Measurements from ENCODE around the gene ADCY3. TPM values are rescaled to one million over a fixed set of nuclear protein-coding genes. Genes with fewer than 3 reads are reported as not detected.
A peak's percentile ranks its signal among the peaks of the same experiment; 100 is the strongest.

ADCY3 gene
- 10 to 100 TPM; 14.8 to 48.3 (median 34.3) TPM for total RNA-seq

DNA sequence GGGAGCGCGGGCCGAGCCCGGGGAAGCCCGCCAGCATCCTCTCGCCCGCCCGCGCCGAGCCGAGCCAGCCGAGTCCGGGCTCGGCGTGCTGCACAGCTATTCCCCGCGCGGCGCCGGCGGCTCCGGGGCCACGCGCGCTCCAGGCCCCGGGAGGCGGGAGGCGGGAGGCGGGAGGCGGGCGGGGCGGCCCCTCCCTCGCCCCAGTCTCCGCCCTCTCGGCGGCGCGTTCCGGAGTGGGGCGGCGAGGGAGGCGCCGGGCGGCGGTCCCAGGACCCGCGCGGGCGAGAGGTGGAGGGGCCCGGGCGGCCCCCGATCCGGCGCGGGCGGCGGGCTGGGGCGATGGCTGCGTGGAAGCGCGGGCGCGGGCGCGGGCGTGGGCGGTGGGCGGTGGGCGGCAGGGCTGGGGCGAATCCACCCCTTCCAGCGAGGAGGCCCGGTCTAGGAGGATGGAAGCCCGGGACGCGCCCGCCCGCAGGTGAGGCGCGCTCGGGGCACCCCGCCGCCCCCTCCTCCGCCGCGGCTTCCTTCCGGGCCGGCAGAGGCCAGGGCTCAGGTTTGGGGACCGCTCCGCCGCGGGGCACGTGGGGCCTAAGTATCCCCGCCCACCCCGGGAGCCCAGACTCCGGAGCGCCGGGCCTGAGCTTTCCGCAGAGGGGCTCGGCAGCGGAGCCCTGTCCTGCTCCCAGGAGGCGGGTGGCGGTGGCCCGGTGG, at the start of gene ADCY3:
Gene ADCY3, minus strand, starts transcription at position 140 of the 711 bp plus-strand sequence. CDS start 1,250 bp downstream, outside the sequence.
- Histone ChIP-seq H3K27me3 (no peaks in the 10 kb centered on the region), H3K4me3 (peak within 1 kb of the TSS; percentile 53 to 89 (median 66)), H3K9me3 (no peaks in the 10 kb centered on the region), H3K36me3 (peaks cover 0 to 7% (median 0%) of the 10 kb centered on the region in 3 donors), H3K27ac (peak within 1 kb of the TSS; percentile 65 to 91 (median 81)), H3K4me1 (peaks cover 11 to 54% (median 22%) of the 10 kb centered on the region in 3 donors)
- no peak for DNase-seq
- intact Hi-C loops (cut with DNase I), result no loop called here
- TF ChIP-seq, protein P1, sequence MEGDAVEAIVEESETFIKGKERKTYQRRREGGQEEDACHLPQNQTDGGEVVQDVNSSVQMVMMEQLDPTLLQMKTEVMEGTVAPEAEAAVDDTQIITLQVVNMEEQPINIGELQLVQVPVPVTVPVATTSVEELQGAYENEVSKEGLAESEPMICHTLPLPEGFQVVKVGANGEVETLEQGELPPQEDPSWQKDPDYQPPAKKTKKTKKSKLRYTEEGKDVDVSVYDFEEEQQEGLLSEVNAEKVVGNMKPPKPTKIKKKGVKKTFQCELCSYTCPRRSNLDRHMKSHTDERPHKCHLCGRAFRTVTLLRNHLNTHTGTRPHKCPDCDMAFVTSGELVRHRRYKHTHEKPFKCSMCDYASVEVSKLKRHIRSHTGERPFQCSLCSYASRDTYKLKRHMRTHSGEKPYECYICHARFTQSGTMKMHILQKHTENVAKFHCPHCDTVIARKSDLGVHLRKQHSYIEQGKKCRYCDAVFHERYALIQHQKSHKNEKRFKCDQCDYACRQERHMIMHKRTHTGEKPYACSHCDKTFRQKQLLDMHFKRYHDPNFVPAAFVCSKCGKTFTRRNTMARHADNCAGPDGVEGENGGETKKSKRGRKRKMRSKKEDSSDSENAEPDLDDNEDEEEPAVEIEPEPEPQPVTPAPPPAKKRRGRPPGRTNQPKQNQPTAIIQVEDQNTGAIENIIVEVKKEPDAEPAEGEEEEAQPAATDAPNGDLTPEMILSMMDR (IDR thresholded peaks at IDR 0.05), result no peak
- TF ChIP-seq POLR2A (IDR thresholded peaks at IDR 0.05), result peak in 1 of 4 donors; percentile 31
- 0% methylated on average over 13 of the region's 103 CpGs; no CpG with 5 or more reads in 1 of the 2 donors for WGBS, 2 donors

DNA sequence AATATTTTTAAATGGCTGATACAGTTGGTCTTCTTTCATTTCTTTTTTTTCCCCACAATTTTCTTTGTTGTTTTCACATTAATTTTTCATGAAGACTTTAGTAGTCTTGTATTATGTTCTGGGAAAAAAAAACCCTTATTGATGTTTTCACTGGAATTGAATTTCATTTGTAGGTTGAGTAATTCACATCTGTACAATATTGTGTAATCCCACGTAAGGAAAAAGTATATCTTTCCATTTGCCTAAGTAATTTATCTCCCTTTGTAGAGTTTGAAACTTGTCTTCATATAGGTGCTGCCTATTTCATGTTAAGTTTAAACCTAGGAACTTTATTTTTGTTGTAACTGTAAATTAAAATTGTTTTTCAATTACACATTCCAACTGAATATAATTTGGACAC, 49.7 kb upstream of the ADCY3 start:
- no peak for DNase-seq
- Histone ChIP-seq H3K27me3 (no peaks in the 10 kb centered on the region), H3K4me1 (peaks cover 0 to 22% (median 0%) of the 10 kb centered on the region in 3 donors), H3K9me3 (no peaks in the 10 kb centered on the region), H3K27ac (no peak overlapping the region), H3K36me3 (peaks cover 0 to 28% (median 0%) of the 10 kb centered on the region in 3 donors), H3K4me3 (no peak overlapping the region)
- 26 to 43% methylated on average over 1 of the region's 1 CpG for WGBS, 2 donors
- intact Hi-C loops (cut with DNase I), result no loop called here
- no peak for TF ChIP-seq POLR2A (IDR thresholded peaks at IDR 0.05)
- TF ChIP-seq, protein P1 (IDR thresholded peaks at IDR 0.05), result no peak

DNA sequence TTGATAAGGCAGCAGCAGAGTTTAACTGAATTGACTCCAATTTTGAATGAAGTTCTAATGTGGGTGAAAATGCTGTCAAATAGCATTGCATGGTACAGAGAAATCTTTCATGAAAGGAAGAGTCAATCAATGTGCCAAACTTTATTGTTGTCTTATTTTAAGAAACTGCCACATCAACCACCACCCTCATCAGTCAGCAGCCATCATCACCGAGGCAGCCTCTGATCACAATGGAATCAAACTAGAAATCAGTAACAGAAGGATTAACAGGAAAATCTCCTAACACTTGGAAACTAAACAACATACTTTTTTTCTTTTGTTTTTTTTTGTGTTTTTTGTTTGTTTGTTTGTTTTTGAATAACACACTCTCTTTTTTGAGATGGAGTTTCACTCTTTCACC, 41.9 kb upstream of the ADCY3 start:
- peaks cover 7 to 99% (median 8%) of the 10 kb centered on the region in 3 donors for H3K36me3 ChIP-seq
- H3K4me1 ChIP-seq, result no peaks in the 10 kb centered on the region
- no peak overlapping the region for H3K27ac ChIP-seq
- H3K27me3 ChIP-seq, result no peaks in the 10 kb centered on the region
- no peak overlapping the region for H3K4me3 ChIP-seq
- WGBS, 2 donors, result 84 to 86% methylated on average over 1 of the region's 1 CpG
- TF ChIP-seq, protein P1 (IDR thresholded peaks at IDR 0.05), result no peak
- no peak for TF ChIP-seq POLR2A (IDR thresholded peaks at IDR 0.05)
- no peak for DNase-seq
- no peaks in the 10 kb centered on the region for H3K9me3 ChIP-seq
- intact Hi-C loops (cut with DNase I), result no loop called here

DNA sequence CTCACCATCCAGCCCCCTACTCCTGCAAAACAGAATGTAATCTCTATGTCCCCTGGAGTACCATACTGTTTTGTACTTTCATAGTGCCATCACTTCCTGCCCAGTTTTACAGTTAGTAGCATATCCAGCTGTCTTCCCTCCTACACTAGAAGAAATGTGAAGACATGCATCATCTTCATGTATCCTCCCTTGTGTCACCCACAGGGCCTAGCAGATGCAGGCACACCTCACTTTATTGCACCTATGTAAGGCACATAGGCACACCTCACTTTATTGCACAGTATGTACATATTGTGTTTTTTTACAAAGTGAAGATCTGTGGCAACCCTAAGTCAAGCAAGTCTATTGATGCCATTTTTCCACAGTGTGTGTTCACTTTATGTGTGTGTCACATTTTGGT, 39.7 kb upstream of the ADCY3 start:
- DNase-seq, result no peak
- intact Hi-C loops (cut with DNase I), result no loop called here
- TF ChIP-seq, protein P1 (IDR thresholded peaks at IDR 0.05), result no peak
- no peak for TF ChIP-seq POLR2A (IDR thresholded peaks at IDR 0.05)
- peaks cover 0 to 16% (median 9%) of the 10 kb centered on the region in 3 donors for H3K9me3 ChIP-seq
- H3K36me3 ChIP-seq, result peaks cover 13 to 99% (median 14%) of the 10 kb centered on the region in 3 donors
- no peak overlapping the region for H3K4me3 ChIP-seq
- H3K4me1 ChIP-seq, result no peaks in the 10 kb centered on the region
- H3K27me3 ChIP-seq, result no peaks in the 10 kb centered on the region
- no peak overlapping the region for H3K27ac ChIP-seq

DNA sequence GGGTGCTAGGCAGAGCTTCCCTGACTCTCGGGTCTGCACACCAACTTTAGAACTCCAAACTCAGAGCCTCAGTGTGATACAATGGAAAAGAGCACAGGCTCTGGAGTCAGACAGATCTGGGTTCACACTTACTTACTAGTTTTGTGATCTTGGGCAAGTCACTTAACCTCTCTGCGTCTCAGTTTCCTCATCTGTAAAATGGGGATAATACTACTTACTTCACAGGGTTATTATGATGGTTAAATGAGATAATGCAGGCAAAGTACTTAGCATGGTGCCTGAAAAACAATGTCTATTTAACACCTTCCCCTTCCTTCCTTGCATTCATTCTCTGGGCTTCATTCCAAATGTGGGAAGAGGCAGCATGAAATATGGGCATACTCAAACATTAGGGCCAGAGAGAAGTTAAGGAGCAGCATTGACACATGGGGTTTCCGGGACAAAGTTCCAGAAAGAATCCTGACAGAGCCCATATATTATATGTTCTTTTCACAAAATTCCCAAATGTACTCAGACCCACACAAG, 38.4 kb upstream of the ADCY3 start:
- Histone ChIP-seq H3K4me3 (no peak overlapping the region), H3K4me1 (no peaks in the 10 kb centered on the region), H3K27me3 (no peaks in the 10 kb centered on the region), H3K36me3 (peaks cover 8 to 99% (median 18%) of the 10 kb centered on the region in 3 donors), H3K27ac (no peak overlapping the region), H3K9me3 (peaks cover 0 to 18% (median 9%) of the 10 kb centered on the region in 3 donors)
- DNase-seq, result no peak
- TF ChIP-seq POLR2A (IDR thresholded peaks at IDR 0.05), result no peak
- TF ChIP-seq, protein P1 (IDR thresholded peaks at IDR 0.05), result no peak
- intact Hi-C loops (cut with DNase I), result no loop called here
- WGBS, 2 donors, result 85 to 98% methylated on average over 3 of the region's 3 CpGs

Data from esophagus squamous epithelium (tissue), 5 donors.